GM19193 (cell line): ENCODE results near the gene MXRA7.

Experiments used
- POLR2A ChIP-seq: IDR thresholded peaks from 4 replicates; pipeline ENCODE4 v1.6.1; 2011; ENCODE audit not compliant: insufficient read depth, insufficient read length; ENCODE audit errors: extremely low read depth

MXRA7 gene, protein sequence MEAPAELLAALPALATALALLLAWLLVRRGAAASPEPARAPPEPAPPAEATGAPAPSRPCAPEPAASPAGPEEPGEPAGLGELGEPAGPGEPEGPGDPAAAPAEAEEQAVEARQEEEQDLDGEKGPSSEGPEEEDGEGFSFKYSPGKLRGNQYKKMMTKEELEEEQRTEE

DNA sequence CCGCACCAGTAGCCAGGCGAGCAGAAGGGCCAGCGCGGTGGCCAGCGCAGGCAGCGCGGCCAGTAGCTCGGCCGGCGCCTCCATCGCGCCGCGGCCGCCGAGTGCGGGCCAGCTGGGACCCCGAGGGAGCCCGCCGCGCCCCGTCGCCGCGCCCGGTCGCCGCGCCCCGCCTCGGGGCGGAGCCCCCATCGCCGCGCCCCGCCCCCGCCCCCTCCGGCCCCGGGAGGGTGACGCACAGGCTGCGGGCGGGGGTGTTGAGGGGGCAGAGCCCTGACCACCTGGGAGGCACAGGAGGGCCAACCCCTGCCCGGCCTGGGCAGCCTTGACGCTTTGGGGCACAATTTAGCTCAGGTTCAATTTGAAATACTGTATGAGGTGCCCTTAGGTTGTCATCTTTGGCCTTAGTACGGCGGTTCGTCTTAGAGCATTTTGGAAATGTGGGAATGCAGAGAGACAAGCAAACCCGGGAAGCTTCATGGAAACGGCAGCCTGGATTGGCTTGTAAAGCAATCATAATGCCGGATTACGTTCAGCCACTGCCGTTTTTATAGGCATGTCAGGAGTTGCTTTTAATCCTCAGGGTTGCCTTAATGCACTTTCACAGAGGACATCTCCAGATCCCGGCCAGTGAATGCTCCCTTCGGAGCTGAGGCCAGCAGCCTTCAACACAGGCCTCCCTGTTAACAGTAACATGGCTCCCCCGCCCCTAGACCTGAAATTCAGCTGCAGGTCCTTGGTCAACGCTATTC lies at the start of gene MXRA7:
Gene MXRA7, minus strand, starts transcription at position 103 of the 749 bp plus-strand sequence. Its CDS starts 19 bp downstream, at position 84.
- no peak for TF ChIP-seq POLR2A

DNA sequence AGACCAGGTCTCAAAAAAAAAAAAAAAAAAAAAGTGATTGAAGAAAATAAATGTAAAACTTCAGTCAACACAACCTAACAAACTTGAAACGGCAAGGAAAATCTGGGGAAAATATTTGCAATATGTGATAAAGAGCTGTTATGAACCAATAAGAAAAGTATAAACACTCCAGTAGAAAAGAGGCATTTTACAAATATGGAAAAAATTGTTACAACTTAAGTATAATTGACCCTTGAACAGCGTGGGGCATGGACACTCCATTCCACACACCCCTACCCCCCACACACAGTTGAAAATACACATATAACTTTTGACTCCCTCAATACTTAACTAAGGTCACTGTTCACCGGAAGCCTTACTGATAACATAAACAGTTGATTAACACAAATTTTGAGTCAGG lies 47.8 kb upstream of the MXRA7 start:
- TF ChIP-seq POLR2A: no peak

DNA sequence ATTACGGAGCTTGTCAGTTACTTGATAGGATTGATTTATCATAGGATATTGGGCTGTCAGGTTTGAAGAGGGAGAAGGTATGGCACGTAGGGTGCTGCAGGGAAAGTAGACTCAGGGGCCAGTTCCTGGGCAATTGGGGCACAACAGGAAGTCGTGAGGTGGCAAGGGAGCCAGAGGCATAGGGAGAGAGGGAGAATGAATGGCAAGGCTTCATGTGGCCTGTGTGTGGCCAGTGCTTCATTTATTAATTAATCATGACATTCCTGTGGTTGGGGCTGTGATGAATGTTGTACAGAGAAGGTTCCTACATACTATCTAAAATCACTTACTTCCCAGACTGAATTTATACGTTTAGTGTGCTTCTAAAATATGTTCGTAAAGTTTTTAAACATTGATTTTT lies 46.5 kb upstream of the MXRA7 start:
- no peak for TF ChIP-seq POLR2A

DNA sequence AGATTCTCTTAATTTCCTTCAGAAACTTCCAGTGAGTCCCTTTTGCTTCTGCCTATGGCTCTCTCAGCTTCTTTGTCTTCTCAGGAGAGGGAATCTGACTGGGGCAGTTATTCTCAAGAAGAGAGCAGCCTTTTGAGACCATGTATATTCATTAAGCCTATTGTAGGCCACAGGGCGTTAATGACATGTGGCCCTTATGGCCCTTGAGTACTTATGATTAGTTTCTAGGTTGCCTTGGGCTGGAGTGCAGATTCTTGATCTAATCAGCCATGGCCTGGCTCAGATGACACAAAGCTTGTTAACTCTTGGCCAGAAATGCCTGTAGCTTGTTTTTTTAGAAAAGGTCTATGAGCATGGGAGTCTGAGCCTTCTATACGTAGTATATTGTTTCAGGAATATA lies 44.5 kb upstream of the MXRA7 start:
- TF ChIP-seq POLR2A: no peak

DNA sequence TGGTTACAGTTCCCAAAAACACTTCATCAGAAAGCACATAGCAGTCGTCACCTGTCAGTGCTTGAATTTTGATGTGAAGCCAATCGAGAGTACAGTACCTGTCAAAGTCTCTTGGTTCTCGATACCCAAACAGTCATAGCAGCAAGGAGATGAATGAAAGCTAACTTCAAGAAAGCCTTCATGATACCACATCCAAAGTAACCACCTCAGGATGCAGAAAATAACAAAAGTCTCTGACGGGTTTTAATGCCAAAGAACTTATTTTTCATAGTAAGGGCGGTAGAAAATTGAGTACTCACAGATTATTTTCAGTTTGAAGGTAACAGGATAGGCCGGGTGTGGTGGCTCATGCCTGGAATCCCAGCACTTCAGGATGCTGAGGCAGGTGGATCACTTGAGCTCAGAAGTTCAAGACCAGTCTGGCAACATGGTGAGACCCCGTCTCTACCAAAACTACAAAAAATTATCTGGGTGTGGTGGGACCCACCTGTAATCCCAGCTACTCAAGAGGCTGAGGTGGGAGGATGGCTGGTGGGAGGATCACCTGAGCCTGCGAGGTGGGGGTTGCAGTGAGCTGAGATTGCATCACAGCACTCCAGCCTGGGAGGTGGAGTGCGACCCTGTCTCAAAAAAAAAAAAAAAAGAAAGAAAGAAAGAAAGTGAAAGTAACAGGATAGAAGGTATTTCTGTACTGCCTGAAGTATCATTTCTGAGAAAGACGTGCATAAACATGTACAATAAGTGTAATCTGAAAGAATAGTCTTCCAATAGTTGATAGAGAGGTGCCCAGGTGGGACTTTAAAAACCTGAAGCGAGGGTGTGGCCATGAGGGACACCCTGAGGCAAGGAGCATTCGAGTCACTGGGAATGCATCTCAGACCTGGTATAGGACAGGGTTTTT lies 42.5 kb upstream of the MXRA7 start:
- TF ChIP-seq POLR2A: no peak

DNA sequence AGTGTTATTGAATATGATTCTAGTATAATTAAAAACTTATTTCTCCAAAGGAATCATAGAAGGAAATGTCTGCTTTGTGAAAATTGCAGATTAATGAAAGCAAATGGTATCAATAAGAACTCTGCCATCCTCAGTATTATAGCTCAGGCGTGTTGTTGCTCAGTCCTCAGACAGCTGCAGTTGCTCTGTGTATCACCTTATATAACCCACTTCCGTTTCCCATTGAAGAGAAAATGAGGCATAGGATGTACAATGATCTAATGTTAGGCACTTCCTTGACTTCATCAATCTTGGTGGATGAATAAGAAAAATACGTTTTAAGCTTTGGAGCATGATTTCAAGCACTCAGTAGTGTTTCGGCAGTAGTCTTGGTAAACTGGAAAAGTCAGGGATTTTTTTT lies 41.2 kb upstream of the MXRA7 start:
- no peak for TF ChIP-seq POLR2A

DNA sequence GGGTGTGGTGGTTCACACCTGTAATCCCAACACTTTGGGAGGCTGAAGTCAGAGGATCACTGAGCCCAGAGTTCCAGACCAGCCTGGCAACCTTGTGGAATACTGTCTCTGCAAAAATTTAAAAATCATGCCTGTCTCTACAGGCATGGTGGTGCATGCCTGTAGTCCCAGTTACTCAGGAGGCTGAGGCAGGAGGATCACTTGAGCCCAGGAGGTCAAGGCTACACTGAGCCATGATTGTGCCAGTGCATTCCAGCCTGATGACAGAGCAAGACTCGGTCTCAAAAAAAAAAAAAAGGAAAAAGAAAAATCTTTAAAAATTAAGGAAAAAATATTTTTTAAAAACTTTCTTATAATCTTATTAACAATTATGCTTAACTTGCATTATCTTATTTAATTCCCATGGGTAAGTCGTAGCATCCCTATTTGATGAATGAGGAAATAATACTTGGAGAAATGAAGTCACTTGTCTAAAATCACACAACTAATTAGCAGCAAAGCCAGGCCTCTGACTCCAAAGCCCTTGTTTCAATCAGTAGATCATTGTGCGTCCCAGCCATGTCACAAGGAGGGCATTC lies 40.7 kb upstream of the MXRA7 start:
- no peak for TF ChIP-seq POLR2A

DNA sequence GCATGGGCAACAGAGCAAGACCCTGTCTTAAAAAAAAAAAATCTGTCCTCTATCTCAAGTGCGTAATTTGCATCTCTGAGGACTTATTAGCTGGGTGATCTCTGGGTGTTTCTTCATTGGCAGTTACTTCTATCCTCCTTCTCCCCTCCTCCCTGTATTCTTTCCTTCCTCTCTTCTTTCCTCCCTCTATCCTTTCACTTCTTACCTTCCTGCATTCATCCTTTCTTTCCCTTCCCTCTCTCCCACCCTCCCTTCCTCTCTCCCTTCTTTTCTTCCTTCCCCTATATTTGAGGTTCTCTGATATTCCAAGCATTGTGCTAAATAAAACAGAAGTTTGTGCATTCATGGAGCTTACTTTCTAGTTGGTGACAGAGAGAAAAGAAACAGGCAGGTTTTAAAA lies 37.9 kb upstream of the MXRA7 start:
- TF ChIP-seq POLR2A: no peak

DNA sequence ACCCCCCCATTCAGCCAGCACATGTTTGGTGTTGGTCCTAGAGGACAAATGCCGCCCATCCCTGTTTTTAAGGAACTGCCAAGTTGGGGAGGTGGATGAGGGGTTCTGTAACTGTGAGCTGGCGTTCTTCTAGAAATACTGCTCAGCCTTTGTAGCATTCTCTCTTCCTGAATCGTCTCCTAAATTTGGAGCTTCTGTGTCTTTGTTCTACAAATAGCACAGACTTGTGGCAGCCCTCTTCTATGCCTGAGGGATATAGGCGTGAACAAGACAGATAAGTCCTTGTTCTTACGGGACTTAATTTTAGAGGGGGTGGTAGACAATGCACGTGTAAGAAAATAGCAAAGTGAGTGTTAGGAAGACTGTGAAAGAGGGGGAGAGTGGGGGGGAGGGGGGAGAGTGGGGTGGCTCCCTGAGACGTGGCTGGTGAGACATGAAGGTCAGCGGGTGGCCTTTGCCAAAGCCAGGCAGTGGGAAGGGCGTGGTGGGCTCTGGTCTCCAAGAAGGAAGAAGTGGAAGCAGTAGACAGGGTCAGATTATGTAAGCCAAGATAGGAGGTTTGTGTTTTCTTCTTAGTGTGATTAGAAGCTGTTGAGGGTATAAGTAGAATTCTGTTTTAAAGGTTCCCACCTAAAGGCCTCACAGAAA lies 37.1 kb upstream of the MXRA7 start:
- no peak for TF ChIP-seq POLR2A

DNA sequence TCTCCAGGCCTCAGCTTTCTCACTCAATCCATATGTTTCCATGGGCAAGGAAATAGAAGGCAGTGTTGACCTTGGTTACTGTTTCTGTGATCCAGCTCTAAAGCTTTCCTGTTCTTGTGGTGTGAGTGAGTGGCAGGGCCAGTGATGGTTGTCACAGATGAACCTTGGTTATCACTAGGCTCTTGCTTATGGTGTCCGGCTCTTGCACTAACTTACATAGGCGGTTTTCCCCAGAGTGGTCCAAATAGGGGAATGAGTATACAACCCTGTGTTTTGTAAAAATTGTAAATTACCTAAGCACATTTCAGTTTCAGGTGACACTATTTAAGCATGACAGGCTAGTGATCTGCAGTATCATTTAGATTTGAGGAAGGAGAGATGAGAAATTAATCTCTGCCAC lies 34.0 kb upstream of the MXRA7 start:
- no peak for TF ChIP-seq POLR2A

DNA sequence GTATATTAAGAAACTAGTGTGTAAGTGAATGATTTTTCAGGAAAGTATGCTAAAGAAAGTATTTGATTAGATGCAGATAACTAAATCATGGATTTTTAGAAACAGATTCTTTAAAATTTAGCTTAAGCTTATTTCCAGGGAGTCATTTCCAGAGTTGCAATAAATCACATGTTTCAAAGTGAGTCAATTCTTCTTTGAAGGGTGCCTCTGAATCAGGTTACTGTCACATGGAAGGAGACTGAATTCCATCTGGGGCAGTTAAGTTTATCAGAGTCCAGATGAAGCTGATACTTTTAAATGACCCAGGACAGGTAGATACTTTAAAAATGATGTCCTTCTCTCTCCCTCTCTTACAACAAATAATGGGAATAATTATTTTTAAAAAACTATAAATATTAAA lies 32.2 kb upstream of the MXRA7 start:
- TF ChIP-seq POLR2A: no peak

DNA sequence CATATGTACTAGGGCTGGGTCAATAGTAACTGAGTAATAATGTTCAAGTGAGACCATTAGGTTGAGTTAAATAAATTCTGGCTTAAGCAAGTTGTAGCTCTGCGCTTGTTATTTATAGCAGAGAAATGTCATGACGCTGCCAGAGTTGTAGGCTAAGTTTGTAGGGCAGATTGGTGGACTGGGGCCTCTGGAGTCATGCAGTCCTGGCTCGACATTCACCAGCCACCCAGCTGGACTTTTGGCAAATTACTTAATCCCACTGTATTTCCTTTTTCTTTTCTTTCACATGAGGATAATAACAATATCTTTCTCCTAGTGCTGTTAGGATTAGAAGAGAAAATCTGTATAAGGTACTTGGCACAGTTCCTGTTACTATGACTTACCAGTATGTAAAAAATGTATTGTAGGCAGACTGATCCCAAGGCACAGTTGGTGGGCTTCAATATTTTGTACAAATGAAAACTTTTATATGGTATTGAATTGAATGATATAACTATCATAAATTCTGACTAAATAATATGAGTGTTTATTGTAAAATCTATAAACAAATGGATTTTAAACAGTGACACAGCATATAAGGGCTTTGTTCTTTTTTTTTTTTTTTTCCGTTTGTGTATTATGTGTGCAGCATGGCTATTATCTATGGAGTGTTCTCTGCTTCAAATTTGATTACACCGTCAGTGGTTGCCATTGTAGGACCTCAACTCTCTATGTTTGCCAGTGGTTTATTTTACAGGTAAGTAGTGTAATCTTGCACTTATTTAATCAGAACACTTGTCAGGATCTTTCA lies 29.8 kb upstream of the MXRA7 start:
- no peak for TF ChIP-seq POLR2A

DNA sequence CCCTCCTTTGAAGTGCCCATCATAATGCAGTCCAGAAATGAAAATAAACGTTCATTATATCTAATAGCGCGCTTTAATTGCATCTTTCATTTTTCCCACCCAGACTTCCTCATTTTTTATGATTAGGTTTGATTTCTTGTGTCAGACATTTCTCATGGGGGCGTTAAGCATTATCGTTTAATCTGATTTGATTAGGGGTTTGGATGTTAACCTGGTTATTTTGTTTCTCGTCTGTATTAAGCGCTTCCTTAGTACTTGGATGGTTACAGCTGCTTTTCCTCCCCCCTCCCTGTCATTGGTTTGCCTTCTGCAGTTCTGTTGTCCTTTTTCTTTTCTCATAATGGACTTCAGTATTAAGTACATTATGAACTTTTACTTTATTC lies 27.7 kb upstream of the MXRA7 start:
- no peak for TF ChIP-seq POLR2A
